G401.6 (cell line): ENCODE results near the gene KRTAP10-1.

ENCODE experiments used
- FAIRE-seq: peaks from 2 replicates; lab custom pipeline; 2012; peaks lifted over from hg19 to GRCh38; lab: Jason Lieb, UNC

The KRTAP10-1 gene

GRCh38 chr21:44502171-44502958, 37.6 kb downstream of the KRTAP10-1 start:
- FAIRE-seq, result no peak

GRCh38 chr21:44500111-44500510, 39.9 kb downstream of the KRTAP10-1 start:
- no peak for FAIRE-seq

- no peak for FAIRE-seq
Observed at GRCh38 chr21:44499631-44500030, 40.4 kb downstream of the KRTAP10-1 start.

- FAIRE-seq, result no peak
Observed at GRCh38 chr21:44499211-44499560, 40.8 kb downstream of the KRTAP10-1 start.

GRCh38 chr21:44498280-44499210, 41.5 kb downstream of the KRTAP10-1 start:
- no peak for FAIRE-seq

- FAIRE-seq, result no peak
Observed at GRCh38 chr21:44497703-44498126, 42.3 kb downstream of the KRTAP10-1 start.

- no peak for FAIRE-seq
Observed at GRCh38 chr21:44496564-44497550, 43.1 kb downstream of the KRTAP10-1 start.

GRCh38 chr21:44495611-44496563, 44.1 kb downstream of the KRTAP10-1 start:
- FAIRE-seq, result no peak

GRCh38 chr21:44494956-44495355, 45.0 kb downstream of the KRTAP10-1 start:
- no peak for FAIRE-seq

- no peak for FAIRE-seq
Observed at GRCh38 chr21:44494418-44494817, 45.6 kb downstream of the KRTAP10-1 start.

GRCh38 chr21:44492567-44493385, 47.2 kb downstream of the KRTAP10-1 start:
- FAIRE-seq, result no peak

GRCh38 chr21:44490816-44491215, 49.2 kb downstream of the KRTAP10-1 start:
- no peak for FAIRE-seq

GRCh38 chr21:44490405-44490804, 49.6 kb downstream of the KRTAP10-1 start:
- no peak for FAIRE-seq

- no peak for FAIRE-seq
Observed at GRCh38 chr21:44489962-44490361, 50.0 kb downstream of the KRTAP10-1 start.
